Stimulated activated CD8-positive, alpha-beta memory T cell treated with anti-CD3 and anti-CD28 coated beads, Interleukin-12 subunit alpha, Interleukin-12 subunit beta, amount 100 ng/mL, for 1 hour (primary cell): ENCODE data around the gene EAPP.
"Not testable (repeated sequence)": the region's sequence is repeated elsewhere in the genome, so short reads cannot be mapped to it uniquely, and the experiment has no call there.

Source experiments
- DNase-seq: peaks from one replicate; pipeline ENCODE4 v3.0.0-alpha.2; 2020; ENCODE audit warnings: low read depth

The EAPP gene

DNA sequence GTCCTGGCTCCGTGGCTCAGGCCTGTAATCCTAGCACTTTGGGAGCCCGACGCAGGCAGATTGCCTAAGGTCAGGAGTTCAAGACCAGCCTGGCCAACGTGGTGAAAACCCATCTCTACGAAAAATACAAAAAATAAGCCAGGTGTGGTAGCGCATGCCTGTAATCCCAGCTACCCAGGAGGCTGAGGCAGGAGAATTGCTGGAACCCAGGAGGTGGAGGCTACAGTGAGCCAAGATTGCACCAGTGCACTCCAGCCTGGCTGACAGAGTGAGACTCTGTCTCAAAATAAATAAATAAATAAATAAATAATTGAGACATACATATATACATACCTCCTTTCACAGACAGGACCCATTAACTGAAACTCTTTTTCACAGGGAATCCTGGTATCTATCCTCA lies 1.4 kb downstream of the EAPP start:
- DNase-seq, result not testable (repeated sequence)

GRCh38 chr14:34537677-34538009 lies 1.9 kb downstream of the EAPP start:
- no peak for DNase-seq

- no peak for DNase-seq
Measured at GRCh38 chr14:34536951-34537676, 2.4 kb downstream of the EAPP start.

DNA sequence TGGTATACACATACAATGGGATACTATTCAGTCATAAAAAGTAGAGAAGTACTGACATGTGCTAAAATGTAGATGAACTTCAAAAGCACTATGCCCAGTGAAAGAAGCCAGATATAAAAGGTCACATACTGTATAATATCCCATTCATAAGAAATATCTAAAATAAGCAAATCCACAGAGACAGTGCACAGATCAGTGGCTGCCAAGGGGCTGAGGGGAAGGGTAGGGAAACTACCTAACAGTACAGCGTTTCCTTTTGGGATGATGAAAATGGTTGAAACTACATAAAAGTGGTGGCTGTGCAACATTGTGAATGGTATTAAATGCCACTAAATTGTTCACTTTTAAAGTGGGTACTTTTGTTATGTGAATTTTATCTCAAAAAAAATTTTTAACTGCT lies 11.9 kb downstream of the EAPP start:
- DNase-seq, result no peak

GRCh38 chr14:34524216-34524615 lies 15.3 kb downstream of the EAPP start:
- not testable (repeated sequence) for DNase-seq

- no peak for DNase-seq
Measured at GRCh38 chr14:34522496-34522895, 17.0 kb downstream of the EAPP start.

GRCh38 chr14:34521071-34521470 lies 18.4 kb downstream of the EAPP start:
- DNase-seq, result not testable (repeated sequence)

DNA sequence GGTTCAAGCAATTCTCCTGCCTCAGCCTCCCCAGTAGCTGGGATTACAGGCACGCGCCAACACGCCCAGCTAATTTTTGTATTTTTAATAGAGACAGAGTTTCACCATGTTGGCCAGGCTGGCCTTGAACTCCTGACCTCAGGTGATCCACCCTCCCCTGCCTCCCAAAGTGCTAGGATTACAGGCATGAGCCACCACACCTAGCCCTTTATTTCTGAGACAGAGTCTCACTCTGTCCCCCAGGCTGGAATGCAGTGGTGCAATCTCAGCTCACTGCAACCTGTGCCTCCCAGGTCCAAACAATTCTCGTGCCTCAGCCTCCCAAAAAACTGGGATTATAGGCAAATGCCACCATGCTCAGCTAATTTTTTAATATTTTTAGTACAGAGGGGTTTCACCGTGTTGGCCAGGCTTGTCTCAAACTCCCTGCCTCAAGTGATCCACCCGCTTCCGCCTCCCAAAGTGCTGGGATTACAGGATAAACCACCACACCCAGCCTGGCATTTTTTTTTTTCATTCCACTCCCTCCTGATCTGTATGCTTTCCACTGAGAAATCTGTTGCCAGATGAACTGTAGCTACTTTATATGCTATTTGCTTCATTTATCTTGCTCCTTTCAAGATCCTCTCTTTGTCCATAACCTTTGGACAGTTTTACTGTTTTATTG lies 19.1 kb downstream of the EAPP start:
- not testable (repeated sequence) for DNase-seq

DNA sequence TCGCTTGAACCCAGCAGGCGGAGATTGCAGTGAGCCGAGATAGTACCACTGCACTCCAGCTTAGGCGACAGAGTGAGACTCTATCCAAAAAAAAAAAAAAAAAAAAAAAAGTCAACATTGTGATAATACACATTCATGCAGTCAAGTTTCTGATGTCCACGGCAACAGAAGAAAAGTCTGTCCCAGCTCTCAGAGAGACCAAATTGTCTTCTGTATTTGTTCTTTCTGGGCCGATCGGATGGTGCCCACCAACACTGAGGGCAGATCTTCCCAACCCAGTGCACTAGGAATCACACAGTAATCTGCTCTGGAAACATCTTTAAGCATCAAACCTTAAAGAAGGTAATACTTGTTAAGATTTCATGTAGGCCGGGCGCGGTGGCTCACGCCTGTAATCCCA lies 31.6 kb downstream of the EAPP start:
- no peak for DNase-seq

DNA sequence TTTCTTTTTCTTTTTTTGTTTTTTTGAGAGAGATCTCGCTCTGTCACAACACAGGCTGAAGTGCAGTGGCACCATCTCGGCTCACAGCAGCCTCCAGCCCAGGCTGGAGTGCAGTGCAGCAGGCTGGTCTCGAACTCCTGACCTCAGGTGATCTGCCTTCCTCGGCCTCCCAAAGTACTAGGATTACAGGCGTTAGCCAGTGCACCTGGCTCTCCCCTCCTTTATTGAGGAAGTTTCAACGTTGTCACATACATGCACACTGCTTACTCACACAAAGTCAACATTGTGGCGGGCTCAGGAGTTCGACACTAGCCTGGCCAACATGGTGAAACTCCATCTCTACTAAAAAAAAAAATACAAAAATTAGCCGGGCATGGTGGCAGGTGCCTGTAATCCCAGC lies 32.0 kb downstream of the EAPP start:
- no peak for DNase-seq

DNA sequence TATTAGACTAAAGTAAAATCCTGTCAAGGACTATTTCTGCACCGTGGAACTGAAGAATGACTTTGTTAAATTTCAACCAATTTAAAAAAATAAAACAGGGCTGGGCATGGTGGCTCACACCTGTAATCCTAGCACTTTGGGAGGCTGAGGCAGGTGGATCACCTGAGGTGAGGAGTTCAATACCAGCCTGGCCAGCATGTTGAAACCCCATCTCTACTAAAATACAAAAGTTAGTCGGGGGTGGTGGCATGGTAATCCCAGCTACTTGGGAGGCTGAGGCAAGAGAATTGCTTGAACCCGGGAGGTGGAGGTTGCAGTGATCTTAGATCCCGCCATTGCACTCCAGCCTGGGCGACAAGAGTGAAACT lies 34.4 kb downstream of the EAPP start:
- DNase-seq, result not testable (repeated sequence)

DNA sequence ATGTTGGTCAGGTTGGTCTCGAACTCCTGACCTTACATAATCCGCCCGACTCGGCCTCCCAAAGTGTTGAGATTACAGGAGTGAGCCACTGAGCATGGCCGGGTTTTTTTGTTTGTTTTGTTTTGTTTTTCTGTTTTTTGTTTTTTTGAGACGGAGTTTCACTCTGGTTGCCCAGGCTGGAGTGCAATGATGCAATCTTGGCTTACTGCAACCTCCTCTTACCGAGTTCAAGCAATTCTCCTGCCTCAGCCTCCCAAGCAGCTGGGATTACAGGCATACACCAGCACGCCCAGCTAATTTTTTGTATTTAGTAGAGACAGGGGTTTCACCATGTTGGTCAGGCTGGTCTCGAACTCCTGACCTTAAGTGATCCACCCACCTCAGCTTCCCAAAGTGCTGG lies 35.5 kb downstream of the EAPP start:
- DNase-seq, result not testable (repeated sequence)

GRCh38 chr14:34502545-34503225 lies 36.8 kb downstream of the EAPP start:
- no peak for DNase-seq

- no peak for DNase-seq
Measured at GRCh38 chr14:34502001-34502400, 37.5 kb downstream of the EAPP start.

GRCh38 chr14:34501004-34501580 lies 38.4 kb downstream of the EAPP start:
- DNase-seq, result no peak

DNA sequence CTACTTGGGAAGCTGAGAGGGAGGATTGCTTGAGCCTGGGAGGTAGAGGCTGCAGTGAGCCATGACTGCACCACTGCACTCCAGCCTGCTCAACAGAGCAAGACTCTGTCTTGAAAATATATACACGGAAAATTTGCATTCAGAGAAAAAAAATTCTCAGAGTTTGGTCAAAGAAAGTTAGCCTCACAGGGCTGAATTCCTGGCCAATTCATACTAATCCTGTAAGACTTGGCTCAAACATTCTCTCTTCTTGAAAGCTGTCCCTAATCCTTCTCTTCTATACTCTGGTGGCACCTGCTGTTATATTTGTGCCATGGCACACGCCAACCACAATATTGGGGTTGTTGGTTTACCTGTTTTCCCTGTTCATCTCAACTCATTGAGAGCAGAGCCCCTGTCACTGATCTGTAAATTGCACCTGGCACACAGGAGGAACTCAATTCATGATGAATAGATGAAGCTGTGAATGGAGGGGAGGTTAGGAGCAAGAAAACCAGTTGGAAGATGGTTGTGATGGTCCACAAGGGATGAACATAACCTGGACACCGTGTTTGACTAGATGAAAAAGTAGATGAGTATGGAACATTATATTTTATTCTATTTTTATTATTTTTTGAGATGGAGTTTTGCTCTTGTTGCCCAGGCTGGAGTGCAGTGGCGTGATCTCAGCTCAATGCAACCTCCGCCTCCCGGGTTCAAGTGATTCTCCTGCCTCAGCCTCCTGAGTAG lies 40.7 kb downstream of the EAPP start:
- DNase-seq, result no peak

DNA sequence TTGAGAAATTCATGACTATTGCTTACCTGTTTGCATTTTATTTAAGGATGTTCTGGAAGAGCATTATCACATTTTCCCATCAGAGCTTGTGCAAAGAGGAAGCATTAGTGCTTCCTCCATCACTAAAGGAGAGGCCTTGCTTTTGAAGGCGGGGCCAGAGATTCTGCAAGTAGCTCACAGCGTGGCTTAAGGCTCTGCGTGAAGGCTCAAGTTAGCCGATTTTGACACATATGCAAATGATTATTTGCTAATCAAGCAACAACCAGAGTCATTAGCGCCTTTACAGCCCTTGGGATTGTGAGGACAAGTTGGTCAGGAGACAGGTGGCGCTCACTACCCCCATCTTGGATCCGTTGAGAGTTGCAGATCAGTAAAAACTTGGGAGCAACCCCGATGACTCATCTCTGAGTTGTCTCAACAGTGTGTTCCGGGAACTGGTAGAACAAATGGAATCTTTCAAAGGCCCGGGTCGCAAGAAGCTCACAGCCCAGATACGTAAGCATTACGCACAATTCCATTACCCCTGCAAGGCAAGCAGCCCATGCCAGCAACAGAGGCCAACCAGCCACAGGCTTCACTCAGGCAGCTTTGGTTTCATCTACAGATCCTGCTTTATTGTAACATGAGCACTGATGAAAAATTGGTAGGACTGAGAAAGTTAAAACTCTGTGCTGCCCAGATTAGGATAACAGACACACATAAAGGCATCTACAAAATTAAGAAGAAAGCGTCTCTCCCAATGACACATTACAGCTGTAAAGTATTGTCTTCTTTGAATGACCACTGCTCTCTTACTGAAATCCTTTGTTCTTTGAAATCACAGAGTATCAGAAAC lies 42.6 kb downstream of the EAPP start:
- DNase-seq, result no peak

GRCh38 chr14:34496007-34496678 lies 43.4 kb downstream of the EAPP start:
- DNase-seq, result no peak

DNA sequence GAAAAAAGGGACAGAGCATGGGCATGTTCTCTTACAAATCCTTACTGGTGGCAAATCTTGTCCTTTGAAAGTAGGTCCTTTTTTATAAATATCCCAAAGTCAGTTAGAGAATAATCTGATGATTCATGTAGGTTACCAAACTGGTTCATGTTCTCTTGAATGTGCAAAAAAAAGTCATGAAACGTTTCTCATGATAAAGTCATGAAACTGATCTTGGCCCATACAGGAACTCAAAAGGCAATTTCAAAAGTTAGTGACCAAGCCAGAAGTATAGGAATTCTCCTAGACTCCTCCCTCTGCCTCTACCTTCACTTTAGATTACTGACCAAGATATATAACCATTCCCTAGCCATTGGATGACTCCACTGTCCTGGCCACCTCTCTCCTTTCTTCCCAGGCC lies 50.2 kb downstream of the EAPP start:
- no peak for DNase-seq

GRCh38 chr14:34488528-34488927 lies 51.0 kb downstream of the EAPP start:
- DNase-seq, result no peak

GRCh38 chr14:34484726-34485125 lies 54.8 kb downstream of the EAPP start:
- DNase-seq, result no peak
